ENCODE measurements around the gene SLC16A14. TPM values are rescaled to one million over a fixed set of nuclear protein-coding genes. Genes with fewer than 3 reads are reported as not detected.

Gene SLC16A14
- total and polyA plus RNA-seq, 2 of the 8 experiments (the other 6 are each of a cell fraction or from before 2014, with no cell fraction given), result 2.1 to 3.0 TPM

- no peak overlapping the region for H3K56ac ChIP-seq (replicated peaks; ENCODE audit: insufficient read length, low read depth, low read length)
- POLR2A ChIA-PET (ENCODE audit: partially characterized antibody), result interaction anchor here (1.1 kb wide), 1 partner anchor 8 kb away, joined by 3 read pairs; the partner anchor contains the start of gene SLC16A14
- FAIRE-seq, result no peak
- H2BK120ac ChIP-seq (replicated peaks; ENCODE audit: low read depth, low read length), result no peak overlapping the region
- H2BK15ac ChIP-seq (ENCODE audit: low read length), result no peak overlapping the region
- H3K9ac ChIP-seq (replicated peaks in 1 of 4; ENCODE audit: extremely low read depth in 1 of 4, low read depth in 3 of 4, low read length in 3 of 4), result no peak overlapping the region
- no peak overlapping the region for H3K14ac ChIP-seq (ENCODE audit: insufficient read length)
- H3K36me3 ChIP-seq (ENCODE audit: control insufficient read depth in 2 of 4, insufficient read depth in 4 of 4, low read length in 3 of 4), result no peaks in the 10 kb centered on the region
- H3K23me2 ChIP-seq (ENCODE audit: low read depth, low read length), result no peaks in the 10 kb centered on the region; the same call in 1 of the 2 replicates
- H3K23ac ChIP-seq (ENCODE audit: insufficient read length), result no peak overlapping the region
- no peak overlapping the region for H4K91ac ChIP-seq (replicated peaks; ENCODE audit: insufficient read length, low read length)
- WGBS, 2 experiments (ENCODE audit: extremely low coverage in 1 of 2, insufficient coverage in 1 of 2, insufficient read length in 1 of 2, insufficient replicate concordance in 2 of 2, low coverage in 1 of 2, low lambda C conversion rate in 2 of 2, missing lambda C conversion rate in 1 of 2), result 96 to 100% methylated on average over 1 to 3 of the region's 3 CpGs
- no peak for DNase-seq (ENCODE audit: low read depth in 1 of 2, low spot score in 2 of 2)
- 0 out of 4 replicates have a peak, but pooled peaks cover 0 to 4% of the 10 kb centered on the region in 2 experiments for H3K9me3 ChIP-seq (ENCODE audit: insufficient read depth in 2 of 2, low read depth in 1 of 2, low read length in 1 of 2)
- no peak overlapping the region for H2AK5ac ChIP-seq (ENCODE audit: low read depth, low read length)
- no peak overlapping the region for H2BK12ac ChIP-seq (ENCODE audit: low read depth, low read length)
- no peak overlapping the region for H2BK5ac ChIP-seq (ENCODE audit: low read depth, low read length)
- H3K79me2 ChIP-seq (ENCODE audit: control insufficient read depth in 1 of 2, insufficient read depth in 2 of 2, low read length in 2 of 2), result no peaks in the 10 kb centered on the region
- no peak overlapping the region for H4K5ac ChIP-seq (ENCODE audit: insufficient read length, low read depth, low read length)
- no peaks in the 10 kb centered on the region for H4K20me1 ChIP-seq (replicated peaks in 1 of 2; ENCODE audit: control insufficient read depth in 1 of 2, insufficient read depth in 2 of 2, low read length in 2 of 2)
- H3K4me1 ChIP-seq (replicated peaks in 1 of 4; ENCODE audit: control insufficient read depth in 3 of 4, insufficient read depth in 4 of 4, low read length in 3 of 4), result no peaks in the 10 kb centered on the region
- H3K27me3 ChIP-seq (replicated peaks in 1 of 4; ENCODE audit: control insufficient read depth in 3 of 4, extremely low read depth in 1 of 4, insufficient read depth in 3 of 4, low read length in 3 of 4), result no peaks in the 10 kb centered on the region
- H3K4ac ChIP-seq (replicated peaks; ENCODE audit: insufficient read length, low read depth, low read length), result no peak overlapping the region
- H3K27ac ChIP-seq (ENCODE audit: low read depth, low read length), result no peak overlapping the region
- H4K8ac ChIP-seq (ENCODE audit: extremely low read depth, insufficient read depth, low read length), result no peak overlapping the region
- no peak overlapping the region for H2BK20ac ChIP-seq (ENCODE audit: low read length)
- no peak overlapping the region for H2AFZ ChIP-seq (ENCODE audit: low read length)
- CTCF ChIA-PET (ENCODE audit: partially characterized antibody), result interaction anchor here (0.9 kb wide), 1 partner anchor 152 kb away, joined by 3 read pairs; no protein-coding TSS in a partner anchor
- no peak overlapping the region for H3K18ac ChIP-seq (ENCODE audit: extremely low read depth, low read length)
- no peak overlapping the region for H3K4me3 ChIP-seq (ENCODE audit: extremely low read depth in 1 of 4, insufficient read depth in 2 of 4, low read depth in 3 of 4, low read length in 4 of 4)
- H3K79me1 ChIP-seq (ENCODE audit: low read depth, low read length), result no peaks in the 10 kb centered on the region
- H3K4me2 ChIP-seq (ENCODE audit: insufficient read depth in 1 of 2, low read depth in 2 of 2, low read length in 2 of 2), result no peak overlapping the region
- TF ChIP-seq RBBP5 (IDR thresholded peaks at IDR 0.05; ENCODE audit: borderline replicate concordance, low read depth, low read length) (no peak), TEAD4 (IDR thresholded peaks at IDR 0.05; ENCODE audit: low read depth, low read length) (no peak), CEBPB (IDR thresholded peaks at IDR 0.05; ENCODE audit: low read depth, low read length) (no peak), CBX8 (IDR thresholded peaks at IDR 0.05; ENCODE audit: borderline replicate concordance, low read depth, low read length) (no peak), ZNF274 (IDR thresholded peaks at IDR 0.05; ENCODE audit: borderline replicate concordance, extremely low read depth, low read length) (no peak), CHD1 (IDR thresholded peaks at IDR 0.05; ENCODE audit: low read depth, low read length) (no peak), SIN3A (conservative IDR thresholded peaks at IDR 0.05 in 1 of 2, IDR thresholded peaks at IDR 0.05 in 1 of 2; ENCODE audit: low read depth in 1 of 2, low read length in 2 of 2) (no peak), EP300 (IDR thresholded peaks at IDR 0.05; ENCODE audit: borderline replicate concordance in 1 of 2, low read depth in 2 of 2, low read length in 2 of 2) (no peak), SP4 (IDR thresholded peaks at IDR 0.05; ENCODE audit: low read length) (no peak), TAF7 (optimal IDR thresholded peaks at IDR 0.05; ENCODE audit: borderline replicate concordance, low read depth, low read length) (no peak), RAD21 (IDR thresholded peaks at IDR 0.05 in 1 of 2, conservative IDR thresholded peaks at IDR 0.05 in 1 of 2; ENCODE audit: low read depth in 2 of 2, low read length in 2 of 2) (no peak), CBX5 (IDR thresholded peaks at IDR 0.05; ENCODE audit: low read depth, low read length) (no peak), TBP (IDR thresholded peaks at IDR 0.05; ENCODE audit: low read depth, low read length) (no peak)
Measured at GRCh38 chr2:230060672-230061293, 7.9 kb downstream of the SLC16A14 start.
